Activated gamma-delta T cell (primary cell): ENCODE results near the gene ESRRB.

Source experiments
- DNase-seq: peaks from one replicate; lab custom pipeline; 2025; lab: John Stamatoyannopoulos, UW

Gene ESRRB

GRCh38 chr14:76407449-76408150, 31.7 kb downstream of the ESRRB start:
- DNase-seq, result no peak

DNA sequence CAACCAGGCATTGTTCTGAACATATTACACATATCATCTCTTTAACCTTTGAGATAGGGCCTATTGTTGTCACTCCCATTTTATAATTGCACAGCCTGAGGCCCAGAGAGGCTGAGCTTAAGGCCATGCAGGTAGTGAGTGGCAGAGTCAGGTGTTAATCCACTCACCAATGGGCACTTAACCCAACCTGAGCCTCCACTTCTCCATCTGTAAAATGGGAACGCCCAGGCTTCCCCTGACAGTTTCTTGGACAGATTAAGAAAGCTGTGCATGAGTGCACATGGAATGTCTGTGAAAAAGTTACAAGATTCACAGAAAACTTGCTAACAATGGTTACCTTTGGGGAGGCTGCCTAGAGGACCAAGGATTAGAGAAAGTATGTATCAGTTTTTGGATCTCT, 32.9 kb downstream of the ESRRB start:
- no peak for DNase-seq

DNA sequence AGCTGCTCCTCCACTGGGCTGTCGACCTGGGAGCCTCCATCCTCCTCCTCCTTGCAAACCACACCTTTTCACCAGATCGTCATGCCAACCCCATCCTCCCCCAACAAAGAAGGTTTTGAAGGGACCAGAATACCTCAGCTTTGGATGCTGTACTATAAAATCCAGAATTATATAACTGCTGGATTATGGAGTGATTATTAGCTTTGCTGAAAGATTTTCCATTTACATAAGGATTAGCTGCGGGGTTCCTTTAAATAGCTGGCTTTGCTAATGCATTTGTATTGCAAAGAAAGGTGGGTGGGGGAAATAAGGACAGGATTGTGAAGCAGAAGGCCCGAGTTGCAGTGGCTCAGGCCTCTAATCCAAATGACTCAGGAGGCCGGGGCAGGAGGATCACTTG, 36.6 kb downstream of the ESRRB start:
- DNase-seq, result no peak

DNA sequence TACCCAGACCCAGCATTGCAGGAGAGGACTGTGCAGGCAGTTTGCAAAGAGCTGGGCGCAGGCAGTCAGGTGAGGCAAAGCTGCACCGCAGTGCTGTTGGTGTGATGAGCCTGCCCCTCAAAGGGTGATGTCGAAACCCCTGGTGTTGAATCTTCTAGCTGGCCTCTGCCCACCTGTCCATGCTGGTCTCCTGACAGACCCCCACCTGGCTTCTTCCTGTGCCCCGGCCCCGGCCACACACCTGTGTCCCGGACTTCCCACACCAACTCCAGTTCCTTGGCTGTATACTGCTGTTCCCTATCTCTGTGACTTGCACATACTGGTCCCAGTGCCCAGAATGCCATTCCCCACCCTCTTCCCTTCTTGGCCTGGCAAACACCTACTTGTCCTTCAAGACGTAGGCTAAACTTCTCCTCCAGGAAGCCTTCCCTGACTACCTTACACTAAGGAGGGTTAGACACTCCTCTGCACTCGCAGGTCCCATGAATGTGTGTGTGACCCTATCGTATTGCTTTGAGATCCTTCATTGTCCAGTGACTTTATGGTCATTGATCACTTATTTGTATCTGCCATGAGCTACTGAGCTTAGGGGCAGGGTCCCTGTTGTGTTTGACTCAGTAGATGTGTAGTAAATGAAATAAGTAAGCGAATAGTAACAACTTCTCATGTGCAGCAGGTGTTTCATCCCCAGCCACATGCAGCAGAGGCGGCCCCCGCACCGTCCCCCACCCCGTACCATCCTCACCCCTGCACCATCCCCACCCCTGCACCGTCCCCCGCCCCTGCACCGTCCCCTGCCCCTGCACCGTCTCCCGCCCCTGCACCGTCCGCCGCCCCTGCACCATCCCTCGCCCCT, 37.4 kb downstream of the ESRRB start:
- DNase-seq, result no peak

GRCh38 chr14:76413962-76414600, 38.1 kb downstream of the ESRRB start:
- no peak for DNase-seq

- DNase-seq, result no peak
Observed at GRCh38 chr14:76419399-76419798, 43.5 kb downstream of the ESRRB start.

- no peak for DNase-seq
Observed at GRCh38 chr14:76420827-76421226, 44.9 kb downstream of the ESRRB start.

DNA sequence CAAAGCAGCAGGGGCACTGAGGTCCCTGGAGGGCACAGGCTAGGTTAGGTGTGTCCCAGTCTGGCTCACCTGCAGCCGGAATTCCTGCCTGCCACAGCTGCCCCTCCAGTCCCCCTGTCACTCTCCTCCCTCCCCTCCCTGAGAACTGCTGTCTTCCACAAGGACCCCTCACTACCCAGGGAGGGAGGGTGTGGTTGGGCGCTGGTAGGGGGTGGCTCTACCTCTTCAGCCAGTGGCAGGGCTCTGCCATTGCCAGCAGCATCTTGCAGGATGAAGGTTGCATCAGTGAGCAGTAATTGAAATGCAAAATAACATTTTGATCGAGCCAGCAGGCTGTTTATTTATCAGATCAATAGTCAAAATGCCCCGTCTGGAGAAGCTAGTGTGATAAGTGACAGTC, 45.7 kb downstream of the ESRRB start:
- DNase-seq, result no peak

GRCh38 chr14:76422662-76423061, 46.7 kb downstream of the ESRRB start:
- no peak for DNase-seq

DNA sequence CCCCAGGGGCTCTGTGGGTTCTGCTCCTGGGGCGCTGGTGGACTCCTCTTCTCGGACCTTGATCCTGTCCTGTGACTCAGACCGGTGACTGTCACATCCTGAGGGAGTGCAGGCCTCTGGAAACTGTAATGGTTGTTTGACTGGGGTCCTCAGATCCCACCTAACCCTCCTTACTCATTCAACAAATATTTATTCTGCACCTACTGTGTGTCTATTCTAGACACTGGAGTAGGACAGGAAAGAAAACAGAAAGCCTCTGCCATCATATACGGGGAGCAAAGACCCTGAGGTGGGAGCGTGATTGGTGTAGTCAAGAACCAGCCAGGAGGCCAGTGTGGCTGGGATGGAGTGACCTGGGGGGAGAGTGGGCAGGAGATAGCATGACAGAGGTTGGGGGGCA, 47.6 kb downstream of the ESRRB start:
- DNase-seq, result no peak

- DNase-seq, result no peak
Observed at GRCh38 chr14:76424359-76424758, 48.4 kb downstream of the ESRRB start.

DNA sequence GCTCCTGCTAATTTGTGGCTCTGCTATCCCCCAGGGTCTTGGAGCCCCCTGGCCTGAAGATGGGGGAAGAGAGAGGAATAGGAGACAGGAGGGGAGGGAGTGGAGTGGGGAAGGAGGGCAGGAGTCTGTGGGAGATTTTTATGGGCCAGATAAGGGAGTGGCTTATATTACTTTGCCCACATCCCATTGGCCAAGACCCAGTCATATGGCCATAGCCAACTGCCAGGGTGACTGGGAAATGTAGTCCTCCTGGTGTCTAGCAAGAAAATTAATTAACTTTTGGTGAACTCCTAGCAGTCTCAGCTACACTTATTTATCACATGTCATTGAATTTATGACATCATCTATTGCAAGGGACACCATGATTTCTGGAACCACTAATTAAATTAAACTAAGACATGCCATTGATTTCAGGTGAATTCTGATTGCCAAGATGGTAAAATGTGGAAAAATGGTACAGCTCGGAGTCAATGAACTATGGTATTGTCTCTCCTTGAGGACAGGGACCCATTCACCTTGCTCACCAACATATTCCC, 50.3 kb downstream of the ESRRB start:
- DNase-seq, result no peak

DNA sequence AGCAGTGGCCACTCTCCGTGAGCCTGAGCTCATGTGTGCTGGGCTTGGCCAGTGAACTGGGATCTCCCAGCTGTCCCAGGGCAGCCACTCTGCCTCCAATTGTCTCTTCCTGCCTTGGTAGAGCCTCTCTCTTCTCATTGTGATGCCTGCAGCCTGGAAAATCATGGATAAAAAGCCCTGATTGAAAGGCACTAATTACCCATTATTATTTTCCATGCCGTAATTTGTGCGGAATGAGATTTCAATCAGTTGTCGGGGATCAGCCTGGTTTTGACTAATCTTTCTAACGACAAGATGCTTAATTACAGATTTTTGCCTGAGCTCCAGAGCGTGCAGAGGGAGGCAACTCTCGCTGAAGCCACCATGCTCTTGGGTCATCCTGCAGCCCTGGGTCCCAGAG, 52.7 kb downstream of the ESRRB start:
- DNase-seq, result no peak

DNA sequence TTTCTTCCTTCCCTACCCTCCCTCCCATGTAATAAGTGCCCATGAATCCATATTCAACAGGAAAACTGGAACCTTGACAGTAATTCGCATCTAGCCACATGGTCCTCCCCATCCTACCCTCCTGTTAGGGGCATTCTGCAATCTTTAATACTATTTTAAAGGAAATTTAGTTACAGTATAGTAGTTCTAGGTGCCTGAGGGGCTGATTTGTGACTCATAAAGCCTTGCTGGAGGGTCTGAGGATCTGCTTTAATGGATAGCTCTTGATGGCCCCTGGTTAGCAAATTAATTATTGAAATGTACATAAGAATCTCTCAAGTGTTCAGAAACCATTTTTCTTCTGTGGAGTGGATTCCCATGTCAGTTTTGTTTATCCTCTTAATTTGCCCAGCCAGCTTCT, 54.1 kb downstream of the ESRRB start:
- no peak for DNase-seq

- DNase-seq, result no peak
Observed at GRCh38 chr14:76430475-76430980, 54.6 kb downstream of the ESRRB start.

DNA sequence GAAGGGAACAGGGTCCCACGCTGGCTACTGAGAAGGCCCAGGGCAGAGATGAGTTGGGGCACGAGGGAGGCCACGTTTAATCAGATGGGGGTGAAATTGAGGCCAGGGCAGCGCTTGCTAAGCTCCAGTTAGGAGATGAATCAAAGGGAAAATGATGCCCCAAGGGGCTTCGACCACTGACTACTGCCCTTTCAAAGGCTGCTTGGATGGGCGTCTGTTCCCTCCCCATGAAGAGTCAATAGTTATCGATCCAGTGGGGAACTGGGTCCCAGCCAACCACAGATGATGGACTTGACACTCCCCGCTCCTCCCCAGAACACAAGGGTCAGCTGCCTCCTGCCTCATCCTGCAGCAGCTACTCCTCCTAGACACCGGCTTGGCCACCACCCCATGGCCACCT, 55.6 kb downstream of the ESRRB start:
- no peak for DNase-seq

DNA sequence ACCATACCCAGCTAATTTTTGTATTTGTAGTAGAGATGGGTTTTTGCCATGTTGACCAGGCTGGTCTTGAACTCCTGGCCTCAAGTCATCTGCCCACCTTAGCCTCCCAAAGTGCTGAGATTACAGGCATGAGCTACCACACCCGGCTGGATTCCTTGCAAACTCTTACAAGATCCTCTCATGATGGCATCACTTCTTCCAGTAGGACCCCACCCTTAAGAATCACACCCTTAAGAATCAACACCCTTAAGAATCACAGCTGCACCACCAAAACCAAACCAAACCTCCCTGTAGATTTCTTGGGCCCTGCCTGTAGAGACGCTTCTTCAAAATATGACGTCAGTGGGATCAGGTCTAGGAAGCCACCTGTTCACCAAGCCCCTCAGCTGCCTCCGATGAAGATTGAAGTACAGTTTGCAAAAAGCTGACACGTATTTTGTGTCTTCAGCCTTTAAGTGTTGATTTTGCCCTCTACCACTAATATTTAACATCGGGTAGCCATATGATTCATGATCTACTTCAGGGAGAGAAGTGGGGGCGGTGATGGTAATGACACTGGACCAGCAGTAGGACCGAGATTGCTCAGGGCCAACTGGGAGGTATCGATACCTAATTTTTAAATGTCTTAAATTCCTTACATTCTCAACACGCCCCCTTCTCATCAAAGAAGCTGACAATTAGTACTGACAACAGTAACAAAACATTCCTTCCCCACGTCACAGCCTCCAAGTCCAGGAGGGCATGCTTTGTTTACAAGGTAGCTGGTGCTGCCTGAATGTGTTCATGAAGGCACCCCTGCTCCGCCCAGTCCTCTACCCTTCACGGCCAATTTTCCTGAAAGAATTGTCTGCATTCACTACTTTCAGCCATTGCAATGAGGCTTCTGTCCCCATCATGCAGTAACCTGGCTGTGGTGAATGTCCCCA, 57.2 kb downstream of the ESRRB start:
- DNase-seq, result no peak

DNA sequence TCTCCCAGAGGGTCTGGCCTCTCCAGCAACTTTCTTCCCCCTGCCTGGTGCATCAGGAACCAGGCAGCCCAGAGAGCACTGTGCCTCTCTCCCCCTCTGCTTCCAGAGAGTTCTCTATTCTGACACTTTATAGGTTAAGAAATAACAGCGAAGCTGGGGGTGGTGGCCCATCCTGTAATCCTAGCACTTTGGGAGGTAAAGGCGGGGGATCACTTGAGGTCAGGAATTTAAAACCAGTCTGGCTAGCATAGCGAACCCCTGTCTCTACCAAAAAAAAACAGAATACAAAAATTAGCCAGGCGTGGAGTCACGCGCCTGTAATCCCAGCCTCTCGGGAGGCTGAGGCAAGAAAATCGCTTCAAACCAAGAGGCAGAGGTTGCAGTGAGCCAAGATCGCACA, 58.3 kb downstream of the ESRRB start:
- no peak for DNase-seq

DNA sequence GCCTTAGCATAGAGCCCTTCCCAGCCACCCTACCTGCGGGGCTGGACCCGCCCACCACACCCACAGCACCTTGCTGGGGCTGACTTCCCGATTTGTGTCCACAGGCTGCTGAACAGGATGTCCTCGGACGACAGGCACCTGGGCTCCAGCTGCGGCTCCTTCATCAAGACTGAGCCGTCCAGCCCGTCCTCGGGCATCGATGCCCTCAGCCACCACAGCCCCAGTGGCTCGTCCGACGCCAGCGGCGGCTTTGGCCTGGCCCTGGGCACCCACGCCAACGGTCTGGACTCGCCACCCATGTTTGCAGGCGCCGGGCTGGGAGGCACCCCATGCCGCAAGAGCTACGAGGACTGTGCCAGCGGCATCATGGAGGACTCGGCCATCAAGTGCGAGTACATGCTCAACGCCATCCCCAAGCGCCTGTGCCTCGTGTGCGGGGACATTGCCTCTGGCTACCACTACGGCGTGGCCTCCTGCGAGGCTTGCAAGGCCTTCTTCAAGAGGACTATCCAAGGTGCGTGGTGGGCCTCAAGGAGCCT, 63.4 kb downstream of the ESRRB start:
- no peak for DNase-seq

- no peak for DNase-seq
Observed at GRCh38 chr14:76446486-76446885, 70.5 kb downstream of the ESRRB start.

DNA sequence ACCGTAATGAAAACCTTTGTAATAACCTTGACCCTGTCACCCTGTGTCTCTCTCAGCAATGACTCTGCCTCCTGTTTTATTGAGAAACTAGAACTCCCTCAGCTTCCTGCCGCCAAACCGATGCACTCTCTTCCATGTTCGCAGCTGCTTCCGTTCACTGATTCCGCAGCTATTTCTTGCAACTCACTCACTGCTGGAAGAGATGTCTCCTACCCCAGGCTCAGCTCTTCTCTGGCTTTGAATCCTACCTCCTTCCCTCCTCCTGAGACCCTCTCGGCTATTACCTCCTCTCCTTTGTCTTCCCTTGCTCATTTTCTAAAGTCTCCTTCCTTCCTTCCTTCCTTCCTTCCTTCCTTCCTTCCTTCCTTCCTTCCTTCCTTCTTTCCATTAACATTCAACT, 71.0 kb downstream of the ESRRB start:
- no peak for DNase-seq
